ENCODE measurements around the gene MOV10L1.

The MOV10L1 gene

DNA sequence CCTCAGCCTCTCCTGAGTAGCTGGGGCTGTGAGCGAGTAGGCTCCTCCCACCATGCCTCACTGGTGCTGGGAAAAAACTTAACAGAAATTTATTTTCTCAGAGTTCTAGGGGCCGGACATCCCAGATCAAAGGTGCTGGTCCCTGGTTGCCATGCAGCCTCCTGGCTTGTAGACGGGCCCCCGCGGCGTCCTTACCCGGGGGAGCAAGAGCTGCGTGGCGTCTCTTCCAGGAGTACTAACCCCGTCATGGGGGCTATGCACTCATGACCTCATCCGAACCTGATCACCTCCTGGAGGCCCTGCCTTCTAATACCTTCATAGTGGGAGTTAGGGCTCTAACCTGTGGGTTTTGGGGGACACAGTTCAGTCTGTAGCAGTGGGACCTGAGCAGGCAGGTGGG is 98.5 kb downstream of the MOV10L1 start:
- no peak for DNase-seq (ENCODE audit: low read depth in 3 of 3)

- no peak for DNase-seq (ENCODE audit: low read depth in 3 of 3)
Observed at GRCh38 chr22:50189184-50189848, 99.5 kb downstream of the MOV10L1 start.

GRCh38 chr22:50189849-50190181 is 100.0 kb downstream of the MOV10L1 start:
- DNase-seq (ENCODE audit: low read depth in 3 of 3) = no peak

- peak; percentile 31 to 75 (median 51) for DNase-seq (ENCODE audit: low read depth in 3 of 3)
Observed at GRCh38 chr22:50190182-50190940, 100.6 kb downstream of the MOV10L1 start.

DNA sequence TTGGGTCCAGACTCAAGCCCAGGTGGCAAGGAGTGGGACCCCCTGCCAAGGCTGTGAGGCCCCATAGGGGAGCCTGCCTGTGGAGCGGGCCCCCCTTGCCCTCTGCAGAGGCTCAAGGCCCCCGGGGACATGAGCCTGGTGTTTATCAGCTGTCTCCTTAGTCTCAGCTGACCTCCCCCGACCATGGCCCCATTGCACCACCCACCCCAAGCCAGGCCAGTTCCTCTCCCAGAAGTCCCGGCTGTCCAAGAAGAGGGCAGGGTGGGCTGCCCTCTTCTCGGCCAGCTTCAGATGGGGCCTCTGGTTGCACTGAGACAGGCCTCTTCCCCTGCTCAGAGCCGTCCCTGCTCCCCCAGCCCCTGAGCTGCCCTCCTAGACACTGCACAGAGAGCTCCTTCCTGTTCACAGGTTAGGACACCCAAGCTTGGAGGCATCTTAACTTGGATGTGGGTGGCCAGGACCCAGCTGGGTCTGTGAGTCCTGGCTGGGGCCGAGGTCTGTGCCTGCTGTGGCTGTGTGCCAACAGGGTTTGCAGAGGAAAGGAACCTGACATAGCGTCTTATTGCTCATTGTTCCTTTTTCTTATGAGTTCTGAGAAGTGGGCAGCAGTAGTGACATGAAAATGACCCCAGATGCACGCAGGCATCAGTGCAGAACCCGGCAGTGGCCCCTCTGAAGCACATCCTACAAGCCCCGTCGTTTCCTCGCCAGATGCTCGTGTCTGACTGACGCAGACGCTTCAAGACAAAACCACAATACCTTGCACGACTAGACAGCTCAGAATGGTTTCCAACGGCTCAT is 101.3 kb downstream of the MOV10L1 start:
- DNase-seq (ENCODE audit: low read depth in 3 of 3) = peak; percentile 47 to 66 (median 48)

DNA sequence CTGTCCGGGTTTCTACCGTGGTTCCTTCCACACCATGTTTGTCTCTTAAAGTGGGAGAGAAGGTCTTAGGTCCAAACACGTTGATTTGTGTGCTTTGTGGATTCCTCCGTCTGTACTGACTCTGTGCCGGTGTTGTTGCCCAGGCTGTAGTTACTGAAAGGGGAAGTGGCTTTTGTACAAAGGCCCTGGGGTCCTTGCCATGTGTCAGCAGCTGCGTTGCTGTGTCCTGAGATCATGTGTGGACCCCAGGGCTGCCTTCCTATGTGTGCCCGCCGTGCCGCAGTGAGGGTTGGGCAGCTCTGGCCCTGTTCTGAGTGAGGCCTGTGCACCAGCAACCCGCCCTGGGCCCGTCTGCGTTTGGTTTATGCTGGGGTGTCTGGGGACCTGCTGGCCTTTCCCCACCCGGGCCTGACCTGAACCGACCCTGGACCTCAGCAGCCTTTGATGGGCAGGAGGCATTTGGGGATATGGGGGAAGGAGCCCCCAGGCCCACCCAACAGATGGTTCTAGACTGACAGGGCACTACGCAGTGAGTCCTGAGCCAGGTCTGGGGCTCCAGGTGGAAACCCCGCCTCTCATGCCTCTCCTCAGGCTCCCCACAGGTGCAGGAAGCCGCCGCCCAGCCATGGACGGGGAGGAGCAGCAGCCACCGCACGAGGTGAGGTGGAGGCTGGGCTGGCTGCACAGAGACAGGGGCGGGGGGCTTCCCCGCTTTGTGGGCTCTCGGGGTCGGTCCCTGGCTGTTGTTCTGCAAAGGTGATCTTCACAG is 102.8 kb downstream of the MOV10L1 start:
- DNase-seq (ENCODE audit: low read depth in 3 of 3) = no peak

GRCh38 chr22:50193621-50194020 is 103.8 kb downstream of the MOV10L1 start:
- no peak for DNase-seq (ENCODE audit: low read depth in 3 of 3)

DNA sequence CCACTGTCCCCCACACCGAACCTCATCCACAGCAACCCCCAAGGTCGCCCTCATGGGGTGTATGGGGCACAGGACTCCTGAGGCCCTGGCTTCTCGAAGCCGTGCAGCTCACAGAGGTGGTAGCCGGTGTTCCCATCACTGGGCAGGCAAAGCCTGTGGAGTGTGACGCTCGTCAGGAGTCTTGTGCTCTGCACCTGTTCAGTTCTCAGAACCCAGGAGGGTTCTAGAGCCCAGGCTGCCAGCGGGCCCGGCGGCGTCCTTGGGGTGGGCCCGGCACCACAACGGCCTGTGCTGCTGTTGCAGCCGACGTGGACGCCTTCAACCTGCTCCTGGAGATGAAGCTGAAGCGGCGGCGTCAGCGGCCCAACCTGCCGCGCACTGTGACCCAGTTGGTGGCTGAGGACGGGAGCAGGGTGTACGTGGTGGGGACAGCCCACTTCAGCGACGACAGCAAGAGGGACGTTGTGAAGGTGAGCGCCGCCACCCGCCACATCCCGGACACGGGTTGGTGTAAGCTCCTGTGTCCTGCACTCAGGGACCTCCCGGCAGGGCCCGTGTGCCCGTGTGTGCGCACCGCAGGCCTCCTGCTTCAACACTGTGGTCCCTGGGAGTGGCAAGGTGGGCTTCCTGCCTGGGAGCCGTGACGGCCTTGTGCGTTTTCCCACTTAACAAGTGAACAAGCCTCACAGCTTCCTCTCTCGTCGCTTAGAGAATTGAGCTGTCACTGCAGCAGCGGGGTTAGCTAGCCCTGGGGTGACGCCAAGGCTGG is 104.4 kb downstream of the MOV10L1 start:
- no peak for DNase-seq (ENCODE audit: low read depth in 3 of 3)

- DNase-seq (ENCODE audit: low read depth in 3 of 3) = no peak
Observed at GRCh38 chr22:50196256-50196655, 106.5 kb downstream of the MOV10L1 start.

GRCh38 chr22:50197000-50197800 is 107.4 kb downstream of the MOV10L1 start:
- DNase-seq (ENCODE audit: low read depth in 3 of 3) = no peak

GRCh38 chr22:50197856-50198623 is 108.2 kb downstream of the MOV10L1 start:
- DNase-seq (ENCODE audit: low read depth in 3 of 3) = no peak

- no peak for DNase-seq (ENCODE audit: low read depth in 3 of 3)
Observed at GRCh38 chr22:50198624-50199017, 108.8 kb downstream of the MOV10L1 start.

DNA sequence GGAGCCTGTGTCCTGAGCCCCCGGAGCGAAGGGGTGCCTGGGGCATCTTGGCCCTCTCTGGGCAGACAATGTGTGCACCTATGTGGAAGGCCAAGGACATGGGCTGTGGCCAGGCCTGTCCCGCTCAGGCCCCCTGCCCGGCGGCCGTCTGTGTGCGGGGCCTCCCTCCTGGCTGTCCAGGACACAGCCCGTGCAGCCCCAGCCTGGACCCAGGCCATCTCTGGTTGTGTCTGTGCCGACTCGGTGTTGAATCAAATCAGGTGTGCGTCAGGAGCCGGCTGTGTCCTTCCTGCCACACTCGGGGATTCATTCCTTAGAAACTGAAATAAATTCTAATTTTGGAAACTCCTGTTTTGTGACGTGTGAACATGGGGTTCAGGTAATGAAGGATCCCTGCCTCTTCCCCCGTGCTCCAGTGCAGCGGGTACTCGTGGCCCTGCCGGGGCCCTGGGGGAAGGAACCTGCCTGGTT is 109.5 kb downstream of the MOV10L1 start:
- no peak for DNase-seq (ENCODE audit: low read depth in 3 of 3)

- no peak for DNase-seq (ENCODE audit: low read depth in 3 of 3)
Observed at GRCh38 chr22:50199829-50200460, 110.1 kb downstream of the MOV10L1 start.

GRCh38 chr22:50200461-50201190 is 110.8 kb downstream of the MOV10L1 start, which contains the start of gene SELENOO:
SELENOO (plus strand) TSS chr22:50201011; CDS start chr22:50201037, 26 bp downstream.
- DNase-seq (ENCODE audit: low read depth in 3 of 3) = peak; percentile 84 to 92 (median 85)

DNA sequence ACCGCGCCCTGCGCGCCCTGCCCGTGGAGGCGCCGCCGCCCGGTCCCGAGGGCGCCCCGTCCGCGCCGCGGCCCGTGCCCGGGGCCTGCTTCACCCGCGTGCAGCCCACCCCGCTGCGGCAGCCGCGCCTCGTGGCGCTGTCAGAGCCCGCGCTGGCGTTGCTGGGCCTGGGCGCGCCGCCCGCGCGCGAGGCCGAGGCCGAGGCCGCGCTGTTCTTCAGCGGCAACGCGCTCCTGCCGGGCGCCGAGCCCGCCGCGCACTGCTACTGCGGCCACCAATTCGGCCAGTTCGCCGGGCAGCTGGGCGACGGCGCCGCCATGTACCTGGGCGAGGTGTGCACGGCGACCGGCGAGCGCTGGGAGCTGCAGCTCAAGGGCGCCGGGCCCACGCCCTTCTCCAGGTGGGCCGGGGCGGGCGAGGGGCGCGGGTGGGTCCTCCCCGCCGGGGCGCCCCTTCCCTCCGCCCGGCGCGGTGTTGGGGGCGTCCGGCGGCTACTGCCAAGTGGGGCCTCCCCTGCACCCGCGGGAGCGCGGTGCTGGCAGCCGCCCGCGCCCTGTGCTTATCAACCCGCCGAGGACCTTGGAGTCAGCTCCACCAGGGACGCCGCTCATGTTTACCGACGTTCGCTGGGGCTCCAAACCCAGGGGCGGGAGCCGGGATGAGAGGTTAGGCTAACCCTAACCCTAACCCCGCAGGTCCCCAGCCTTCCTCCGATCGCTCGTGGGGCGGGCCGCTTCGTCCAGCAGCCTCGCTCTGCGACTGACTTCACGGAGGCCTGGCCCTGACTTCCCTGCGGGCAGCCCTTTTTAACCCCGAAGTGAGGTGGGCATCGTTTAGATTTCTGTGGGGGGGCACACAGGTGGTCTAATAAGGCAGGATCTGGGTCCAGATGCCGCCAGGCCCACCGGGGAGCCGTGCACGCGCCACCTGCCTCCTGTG is 111.7 kb downstream of the MOV10L1 start:
- DNase-seq (ENCODE audit: low read depth in 3 of 3) = no peak

DNA sequence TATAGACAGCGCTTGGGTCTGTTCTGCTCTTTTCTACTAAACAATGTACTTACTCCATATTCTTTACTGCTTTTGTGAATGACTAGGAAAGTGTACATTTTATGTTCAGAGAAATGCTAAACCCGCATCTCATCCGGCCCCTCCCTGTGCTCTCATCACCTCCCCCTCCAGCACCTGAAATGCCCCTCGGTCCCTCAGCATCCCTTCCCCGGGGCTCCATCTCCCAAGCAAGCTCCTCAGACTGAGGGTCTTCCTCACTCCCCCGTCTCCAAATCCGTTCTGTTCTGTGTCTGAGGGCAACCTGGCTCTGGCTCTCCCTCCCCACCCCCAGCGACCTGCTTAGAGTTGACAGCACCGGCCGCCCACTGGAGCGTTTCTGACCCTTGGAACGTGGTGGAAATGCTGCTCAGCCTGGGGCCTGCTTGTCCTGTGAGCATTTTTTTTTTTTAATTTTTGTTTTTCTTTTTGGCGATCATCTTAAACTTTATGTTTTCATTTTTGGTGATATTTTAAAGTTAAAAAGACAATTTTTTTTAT is 112.4 kb downstream of the MOV10L1 start:
- no peak for DNase-seq (ENCODE audit: low read depth in 3 of 3)

All from stimulated activated CD4-positive, alpha-beta T cell treated with anti-CD3 and anti-CD28 coated beads, TNF-alpha, amount 100 ng/mL, for 24 hours (primary cell).